Panc1 (cell line): ENCODE measurements around the gene RPL38. TPM values are rescaled to one million over a fixed set of nuclear protein-coding genes. Genes with fewer than 3 reads are reported as not detected.

Source experiments
- ATAC-seq: fragments of 200-7000 bp; cut with Tn5 transposase; 2 replicates; pipeline ENCODE4 v1.9.1; 2020; ENCODE audit warnings: mild to moderate bottlenecking, moderate library complexity
- Bru-seq: library from RNA; stranded (reverse); fragments of 400-500 nt; gene quantifications from one replicate; lab custom pipeline; 2021; lab: Mats Ljungman, UMichigan
- BruChase-seq, 2 experiments: library from RNA; stranded (reverse); fragments of 400-500 nt; gene quantifications; one replicate each; lab custom pipeline; 2021; lab: Mats Ljungman, UMichigan
- BruUV-seq: library from RNA; stranded (reverse); fragments of 400-500 nt; replicated peaks from 2 replicates; lab custom pipeline; 2021; lab: Mats Ljungman, UMichigan
- CTCF ChIA-PET: fragments of 300-600 bp; sonication (Branson Sonifier 250); formaldehyde crosslinking; loops from one replicate; lab custom pipeline; 2022; ENCODE audit warnings: antibody characterized with exemption; lab: Charles Lee
- POLR2A ChIA-PET: fragments of 300-600 bp; sonication (Branson Sonifier 250); formaldehyde crosslinking; loops from one replicate; lab custom pipeline; 2022; ENCODE audit warnings: antibody characterized with exemption; lab: Charles Lee
- DNase-seq: peaks from one replicate; pipeline ENCODE4 v3.0.0-alpha.2; 2010; ENCODE audit warnings: low read depth, low spot score
- H3K27ac ChIP-seq: 2 replicates; pipeline ENCODE4 v1.5.1; 2011; ENCODE audit warnings: mild to moderate bottlenecking, low read length, inconsistent platforms
- H3K27me3 ChIP-seq: fragments of 200-500 bp; sonication (Bioruptor generic); 2 replicates; pipeline ENCODE4 v1.6.0; 2014; ENCODE audit warnings: low read length, inconsistent platforms; ENCODE audit not compliant: control insufficient read depth, insufficient read depth
- H3K36me3 ChIP-seq: fragments of 200-500 bp; sonication (Bioruptor generic); 2 replicates; pipeline ENCODE4 v1.5.1; 2014; ENCODE audit warnings: inconsistent platforms, mild to moderate bottlenecking, low read length, moderate library complexity; ENCODE audit not compliant: control insufficient read depth, insufficient read depth
- H3K4me1 ChIP-seq: 2 replicates; pipeline ENCODE4 v1.5.1; 2011; ENCODE audit warnings: inconsistent platforms, mild to moderate bottlenecking, low read length, moderate library complexity; ENCODE audit not compliant: control insufficient read depth, insufficient read depth
- H3K4me3 ChIP-seq, 2 experiments: 2 replicates each; pipeline ENCODE4 v1.5.1; 2011 to 2012; ENCODE audit warnings: low read depth in 2 of 2, low read length in 2 of 2, mild to moderate bottlenecking in 2 of 2, inconsistent platforms in 1 of 2, moderate library complexity in 1 of 2
- H3K9me3 ChIP-seq: fragments of 200-500 bp; sonication (Bioruptor generic); 2 replicates; pipeline ENCODE4 v1.5.1; 2014; ENCODE audit warnings: low read depth, mild to moderate bottlenecking, inconsistent platforms, low read length, moderate library complexity; ENCODE audit not compliant: control insufficient read depth, insufficient read depth
- POLR2AphosphoS5 ChIP-seq: IDR thresholded peaks from 2 replicates; pipeline ENCODE4 v1.6.1; 2012; ENCODE audit warnings: mild to moderate bottlenecking, low read depth, low read length, moderate library complexity
- SIN3A ChIP-seq: IDR thresholded peaks from 2 replicates; pipeline ENCODE4 v1.6.1; 2012; ENCODE audit warnings: low read depth, mild to moderate bottlenecking, low read length, moderate library complexity, borderline replicate concordance; ENCODE audit not compliant: insufficient read depth
- TCF7L2 ChIP-seq: IDR thresholded peaks from 2 replicates; pipeline ENCODE4 v1.6.1; 2011; ENCODE audit warnings: mild to moderate bottlenecking, low read depth, low read length, inconsistent platforms
- in situ Hi-C: cut with HindIII; loops from 2 replicates; pipeline ENCODE4 v1.10.0; 2016; ENCODE audit warnings: low sequenced_read_pairs, low pct_unique_long_range_greater_than_20kb
- intact Hi-C: fragments of 100-400 bp; cut with micrococcal nuclease; formaldehyde crosslinking; loops from one replicate; pipeline ENCODE4 v1.10.0; 2022; ENCODE audit not compliant: unreplicated experiment
- long read RNA-seq: library from polyadenylated mRNA; unstranded; transcript quantifications from one replicate; pipeline ENCODE4 v2.0.0, GENCODE V29; 2021; ENCODE audit not compliant: unreplicated experiment
- polyA plus RNA-seq: library from polyadenylated mRNA; unstranded; fragments of >200 nt; gene quantifications from one replicate; pipeline ENCODE4 v1.2.1, GENCODE V29; 2012; ENCODE audit warnings: missing spikeins; ENCODE audit not compliant: insufficient read length
- total RNA-seq: library from RNA; stranded (reverse); gene quantifications from one replicate; pipeline ENCODE4 v1.2.1, GENCODE V29; 2021; ENCODE audit not compliant: unreplicated experiment
- TF ChIP-seq, protein P1 (sequence below), 2 experiments: IDR thresholded peaks; 2 replicates each; pipeline ENCODE4 v1.6.1; 2011 to 2012; ENCODE audit warnings: low read depth in 2 of 2, control low read depth in 1 of 2, low read length in 1 of 2, mild to moderate bottlenecking in 1 of 2, moderate library complexity in 1 of 2; ENCODE audit not compliant: insufficient read depth in 1 of 2
- TF ChIP-seq, protein P2 (sequence below): fragments of 450-650 bp; IDR thresholded peaks from 2 replicates; pipeline ENCODE4 v1.5.1; 2017; ENCODE audit warnings: mild to moderate bottlenecking

RPL38 gene
- total RNA-seq (968 TPM), Bru-seq, nascent RNA (percentile 99 among the genes with signal in this experiment), BruChase-seq, experiment 1, labeled RNA remaining after a 2-hour chase (percentile 90 among the genes with signal in this experiment), BruChase-seq, experiment 2, labeled RNA remaining after a 6-hour chase (percentile 88 among the genes with signal in this experiment)
- 1,956 TPM for polyA plus RNA-seq
- long read RNA-seq, transcript RPL38-206 (4 exons, 532 nt): minor isoform, 37 of 470 reads
- long read RNA-seq, transcript RPL38-202 (5 exons, 431 nt): minor isoform, 59 of 470 reads
- long read RNA-seq, transcript RPL38-201 (5 exons, 1,170 nt): major isoform, 357 of 470 reads
- long read RNA-seq, partial matches to known transcripts: 10 of 470 reads
- long read RNA-seq, other reads (novel, unspliced or antisense): 5 of 470 reads

DNA sequence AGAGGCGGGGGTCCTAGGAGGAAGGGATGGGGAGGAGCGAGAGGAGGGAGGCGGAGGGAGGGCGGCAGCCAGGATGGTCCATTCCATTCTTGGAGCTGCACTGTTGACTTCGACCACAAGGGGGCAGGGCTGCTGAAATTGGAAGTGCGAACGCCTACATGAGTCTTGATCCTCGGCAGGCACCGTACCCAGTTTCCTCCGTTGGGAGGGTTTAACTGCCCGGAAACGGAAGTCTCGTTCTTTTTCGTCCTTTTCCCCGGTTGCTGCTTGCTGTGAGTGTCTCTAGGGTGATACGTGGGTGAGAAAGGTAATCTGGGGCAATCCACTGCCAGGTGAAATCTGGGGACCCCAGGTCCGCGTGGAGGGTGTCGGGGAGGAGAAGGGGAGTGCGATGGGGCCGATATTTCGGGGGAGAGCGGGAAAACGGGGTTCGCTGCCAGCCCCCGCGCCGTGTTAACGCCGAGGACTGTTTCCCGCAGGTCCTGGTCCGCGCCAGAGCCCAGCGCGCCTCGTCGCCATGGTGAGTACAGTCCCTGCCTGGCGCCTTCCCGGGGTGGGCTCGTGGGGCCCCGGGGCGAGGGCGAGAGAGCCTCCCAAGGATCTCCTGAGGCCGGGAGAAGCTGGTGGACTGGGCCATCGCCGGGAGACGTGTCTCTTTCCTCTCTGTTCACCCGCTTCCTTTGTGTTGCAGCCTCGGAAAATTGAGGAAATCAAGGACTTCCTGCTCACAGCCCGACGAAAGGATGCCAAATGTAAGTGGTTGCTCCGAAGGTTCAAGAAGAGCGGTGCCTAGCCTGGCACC is at the start of gene RPL38:
Gene RPL38 (plus strand): TSS at position 240 of the 802 bp plus-strand sequence. CDS start 278 bp downstream, at position 518.
- Histone ChIP-seq H3K36me3 (peaks cover 24% of the 10 kb centered on the region), H3K4me1 (peaks cover 31% of the 10 kb centered on the region), H3K27me3 (peaks cover 5% of the 10 kb centered on the region; the same call in 1 of the 2 replicates), H3K9me3 (no peaks in the 10 kb centered on the region), H3K27ac (peak within 1 kb of the TSS; percentile 93), H3K4me3 (peak within 1 kb of the TSS; percentile 93 to 95)
- in situ Hi-C loops: no loop called here
- intact Hi-C loops: no loop called here
- DNase-seq: peak; percentile 87
- ChIA-PET POLR2A (interaction anchor here (0.6 to 0.7 kb wide), 2 partner anchors 30 to 147 kb away, joined by 3 to 10 read pairs; no protein-coding TSS in a partner anchor), CTCF (interaction anchor here (0.6 to 0.7 kb wide), 3 partner anchors 85 to 891 kb away, joined by 4 to 12 read pairs (median 10); no protein-coding TSS in a partner anchor)
- ATAC-seq: peak; percentile 84
- TSS peak; percentile 88 for BruUV-seq
- TF ChIP-seq TCF7L2 (peak; percentile 32; the same call in 1 of the 2 replicates), POLR2AphosphoS5 (peak; percentile 99), SIN3A (peak; percentile 88; the same call in 1 of the 2 replicates)
- TF ChIP-seq, protein P1, sequence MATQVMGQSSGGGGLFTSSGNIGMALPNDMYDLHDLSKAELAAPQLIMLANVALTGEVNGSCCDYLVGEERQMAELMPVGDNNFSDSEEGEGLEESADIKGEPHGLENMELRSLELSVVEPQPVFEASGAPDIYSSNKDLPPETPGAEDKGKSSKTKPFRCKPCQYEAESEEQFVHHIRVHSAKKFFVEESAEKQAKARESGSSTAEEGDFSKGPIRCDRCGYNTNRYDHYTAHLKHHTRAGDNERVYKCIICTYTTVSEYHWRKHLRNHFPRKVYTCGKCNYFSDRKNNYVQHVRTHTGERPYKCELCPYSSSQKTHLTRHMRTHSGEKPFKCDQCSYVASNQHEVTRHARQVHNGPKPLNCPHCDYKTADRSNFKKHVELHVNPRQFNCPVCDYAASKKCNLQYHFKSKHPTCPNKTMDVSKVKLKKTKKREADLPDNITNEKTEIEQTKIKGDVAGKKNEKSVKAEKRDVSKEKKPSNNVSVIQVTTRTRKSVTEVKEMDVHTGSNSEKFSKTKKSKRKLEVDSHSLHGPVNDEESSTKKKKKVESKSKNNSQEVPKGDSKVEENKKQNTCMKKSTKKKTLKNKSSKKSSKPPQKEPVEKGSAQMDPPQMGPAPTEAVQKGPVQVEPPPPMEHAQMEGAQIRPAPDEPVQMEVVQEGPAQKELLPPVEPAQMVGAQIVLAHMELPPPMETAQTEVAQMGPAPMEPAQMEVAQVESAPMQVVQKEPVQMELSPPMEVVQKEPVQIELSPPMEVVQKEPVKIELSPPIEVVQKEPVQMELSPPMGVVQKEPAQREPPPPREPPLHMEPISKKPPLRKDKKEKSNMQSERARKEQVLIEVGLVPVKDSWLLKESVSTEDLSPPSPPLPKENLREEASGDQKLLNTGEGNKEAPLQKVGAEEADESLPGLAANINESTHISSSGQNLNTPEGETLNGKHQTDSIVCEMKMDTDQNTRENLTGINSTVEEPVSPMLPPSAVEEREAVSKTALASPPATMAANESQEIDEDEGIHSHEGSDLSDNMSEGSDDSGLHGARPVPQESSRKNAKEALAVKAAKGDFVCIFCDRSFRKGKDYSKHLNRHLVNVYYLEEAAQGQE (IDR thresholded peaks at IDR 0.05; ENCODE audit: insufficient read depth in 1 of 2, low read depth in 2 of 2, low read length in 1 of 2): peak; percentile 40 to 69; a peak in 1 of 4 replicates
- TF ChIP-seq, protein P2, sequence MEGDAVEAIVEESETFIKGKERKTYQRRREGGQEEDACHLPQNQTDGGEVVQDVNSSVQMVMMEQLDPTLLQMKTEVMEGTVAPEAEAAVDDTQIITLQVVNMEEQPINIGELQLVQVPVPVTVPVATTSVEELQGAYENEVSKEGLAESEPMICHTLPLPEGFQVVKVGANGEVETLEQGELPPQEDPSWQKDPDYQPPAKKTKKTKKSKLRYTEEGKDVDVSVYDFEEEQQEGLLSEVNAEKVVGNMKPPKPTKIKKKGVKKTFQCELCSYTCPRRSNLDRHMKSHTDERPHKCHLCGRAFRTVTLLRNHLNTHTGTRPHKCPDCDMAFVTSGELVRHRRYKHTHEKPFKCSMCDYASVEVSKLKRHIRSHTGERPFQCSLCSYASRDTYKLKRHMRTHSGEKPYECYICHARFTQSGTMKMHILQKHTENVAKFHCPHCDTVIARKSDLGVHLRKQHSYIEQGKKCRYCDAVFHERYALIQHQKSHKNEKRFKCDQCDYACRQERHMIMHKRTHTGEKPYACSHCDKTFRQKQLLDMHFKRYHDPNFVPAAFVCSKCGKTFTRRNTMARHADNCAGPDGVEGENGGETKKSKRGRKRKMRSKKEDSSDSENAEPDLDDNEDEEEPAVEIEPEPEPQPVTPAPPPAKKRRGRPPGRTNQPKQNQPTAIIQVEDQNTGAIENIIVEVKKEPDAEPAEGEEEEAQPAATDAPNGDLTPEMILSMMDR: peak; percentile 96

DNA sequence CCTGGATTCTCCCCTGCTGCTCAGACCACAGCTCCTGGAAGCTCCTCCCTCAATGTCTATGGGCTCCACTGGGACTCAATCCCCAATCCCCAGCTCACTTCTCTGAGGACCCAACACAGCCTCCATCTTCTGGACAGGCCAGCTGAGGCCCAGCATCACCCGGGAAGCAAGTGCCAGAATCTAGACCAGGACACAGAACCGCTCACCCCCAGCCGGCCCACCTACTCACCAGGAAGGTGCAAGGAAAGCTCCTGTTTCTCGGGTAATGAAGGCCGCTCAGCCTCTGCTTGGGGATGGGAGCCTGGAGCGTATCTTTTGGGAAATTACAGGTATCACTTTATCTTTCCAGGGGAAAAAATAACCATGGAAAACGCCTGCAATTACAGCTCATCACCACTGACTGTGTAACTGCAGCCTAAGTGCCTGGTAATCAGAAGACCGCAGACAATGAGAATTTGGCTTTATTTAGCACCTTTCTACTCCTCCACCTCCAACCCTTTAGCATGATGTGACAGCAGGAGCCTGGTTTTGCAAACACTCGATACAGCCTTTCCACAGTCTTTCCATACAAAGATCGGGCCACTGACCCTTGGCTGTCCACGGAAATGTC is 49.6 kb upstream of the RPL38 start:
- in situ Hi-C loops: no loop called here
- intact Hi-C loops: no loop called here

More for the DNA sequence above, 49.6 kb upstream of the RPL38 start:
- Histone ChIP-seq H3K27ac (no peak overlapping the region), H3K36me3 (no peaks in the 10 kb centered on the region), H3K4me3 (no peak overlapping the region), H3K27me3 (no peaks in the 10 kb centered on the region; the same call in 1 of the 2 replicates), H3K4me1 (no peaks in the 10 kb centered on the region), H3K9me3 (no peaks in the 10 kb centered on the region; the same call in 1 of the 2 replicates)
- DNase-seq (no peak), ATAC-seq (0 out of 2 replicates have a peak, but pooled peaks have one; percentile 56)
- ChIA-PET CTCF (no interaction called here), POLR2A (interaction anchor here (0.6 kb wide), 1 partner anchor 55 kb away, joined by 3 read pairs; no protein-coding TSS in a partner anchor)
- TF ChIP-seq, protein P2: no peak
- TF ChIP-seq, protein P1 (IDR thresholded peaks at IDR 0.05; ENCODE audit: insufficient read depth in 1 of 2, low read depth in 2 of 2, low read length in 1 of 2): no peak
- TF ChIP-seq SIN3A (no peak), TCF7L2 (no peak), POLR2AphosphoS5 (no peak)
- BruUV-seq: no TSS peak
